Right lung (tissue), 10 donors: ENCODE measurements around the gene TMEM171. TPM values are rescaled to one million over a fixed set of nuclear protein-coding genes. Genes with fewer than 3 reads are reported as not detected.
A peak's percentile ranks its signal among the peaks of the same experiment; 100 is the strongest.

Source experiments
- DNase-seq, 2 donors: peaks; one replicate each; pipeline ENCODE4 v3.0.0-alpha.2; 2013
- long read RNA-seq, 8 donors: transcript quantifications; one replicate each; lab custom pipeline, GENCODE V29; 2026
- polyA plus RNA-seq, 5 donors: library from polyadenylated mRNA; unstranded; fragments of 120-200 nt; gene quantifications; one replicate each; pipeline versions ENCODE4 v1.2.1 to v1.2.3, GENCODE V29; 2013; ENCODE audit warnings: inconsistent platforms in 1 of 5, low replicate concordance in 1 of 5; ENCODE audit not compliant: insufficient read length in 5 of 5, insufficient read depth in 1 of 5

TMEM171 gene, protein sequence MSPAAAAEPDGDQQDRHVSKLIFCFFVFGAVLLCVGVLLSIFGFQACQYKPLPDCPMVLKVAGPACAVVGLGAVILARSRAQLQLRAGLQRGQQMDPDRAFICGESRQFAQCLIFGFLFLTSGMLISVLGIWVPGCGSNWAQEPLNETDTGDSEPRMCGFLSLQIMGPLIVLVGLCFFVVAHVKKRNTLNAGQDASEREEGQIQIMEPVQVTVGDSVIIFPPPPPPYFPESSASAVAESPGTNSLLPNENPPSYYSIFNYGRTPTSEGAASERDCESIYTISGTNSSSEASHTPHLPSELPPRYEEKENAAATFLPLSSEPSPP
- polyA plus RNA-seq, result under 1 TPM in 3 of 5 donors, not detected in 2; 0.12 to 0.14 (median 0.12) TPM
- long read RNA-seq, donor 1, result 0 reads
- long read RNA-seq, donor 2, result 0 reads
- long read RNA-seq, donor 3, result 0 reads
- long read RNA-seq, donor 4, result 0 reads
- long read RNA-seq, donor 5, result 0 reads
- long read RNA-seq, donor 6, result 0 reads
- long read RNA-seq, donor 7, result 0 reads
- long read RNA-seq, donor 8, result 0 reads

DNA sequence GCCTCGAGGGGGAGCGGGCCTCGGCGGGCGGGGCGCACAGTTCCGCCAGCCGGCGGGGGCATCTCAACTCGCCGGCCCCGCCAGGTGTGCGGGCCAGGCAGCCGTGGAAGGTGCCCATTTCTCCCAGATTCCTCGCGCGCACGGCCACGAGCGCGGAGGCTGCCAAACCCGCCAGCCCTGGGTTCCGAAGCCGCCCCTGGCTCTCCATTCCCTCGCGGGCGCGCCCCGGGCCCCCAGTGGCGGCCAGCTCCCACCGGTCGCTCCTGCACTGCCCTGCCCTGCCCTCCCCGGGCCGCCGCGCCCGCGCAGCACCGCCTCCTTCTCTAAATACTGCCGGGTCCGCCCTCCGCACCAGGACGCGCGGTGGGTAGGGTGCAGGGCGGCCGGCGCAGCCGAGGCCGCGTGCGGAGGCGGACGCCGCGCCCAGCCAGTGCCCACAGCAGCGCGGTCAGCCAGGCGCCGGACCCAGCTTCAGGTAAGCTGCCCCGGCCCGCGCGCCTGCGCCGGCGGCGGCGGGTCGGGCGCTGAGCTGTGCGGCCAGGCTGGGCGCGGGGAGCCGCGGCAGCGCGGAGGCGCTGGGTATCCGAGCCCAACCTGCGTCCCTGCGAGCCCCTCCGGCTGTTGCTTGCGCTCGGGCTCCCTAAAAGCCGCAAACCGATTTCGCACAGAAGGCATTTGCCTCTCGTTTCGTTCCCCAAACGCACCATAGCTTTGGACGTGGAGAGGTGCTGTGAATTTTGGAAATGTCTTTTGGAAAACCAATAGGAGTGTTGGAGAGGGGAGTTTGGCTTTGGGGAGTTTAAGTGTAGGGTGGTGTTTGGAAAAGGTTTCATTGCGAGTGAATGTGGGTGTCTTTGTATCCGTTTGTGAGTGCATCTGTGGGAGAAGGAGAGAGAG lies at the start of gene TMEM171:
TSS of gene TMEM171 (plus strand) at position 354 of the 897 bp plus-strand sequence. CDS start 2,799 bp downstream, outside the sequence.
- peak; percentile 11 for DNase-seq

DNA sequence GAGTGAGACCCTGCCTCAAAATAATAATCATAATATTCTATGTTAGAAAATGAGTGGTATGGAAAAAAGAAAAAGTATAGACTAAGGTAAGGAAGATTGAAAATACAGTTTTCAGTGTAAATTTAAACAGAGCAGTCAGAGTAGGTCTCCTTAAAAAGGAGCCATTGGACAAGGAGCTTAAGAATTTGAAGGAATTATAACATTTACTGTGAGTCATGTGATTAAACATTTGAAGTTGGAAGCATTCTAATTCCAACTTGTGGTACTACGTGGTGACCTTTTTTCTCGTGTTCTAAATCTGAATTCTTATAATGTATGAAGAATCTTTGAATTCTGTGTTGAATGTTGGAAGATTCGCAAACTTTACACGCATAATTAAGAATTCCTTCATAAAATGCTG lies 39.3 kb upstream of the TMEM171 start:
- no peak for DNase-seq

DNA sequence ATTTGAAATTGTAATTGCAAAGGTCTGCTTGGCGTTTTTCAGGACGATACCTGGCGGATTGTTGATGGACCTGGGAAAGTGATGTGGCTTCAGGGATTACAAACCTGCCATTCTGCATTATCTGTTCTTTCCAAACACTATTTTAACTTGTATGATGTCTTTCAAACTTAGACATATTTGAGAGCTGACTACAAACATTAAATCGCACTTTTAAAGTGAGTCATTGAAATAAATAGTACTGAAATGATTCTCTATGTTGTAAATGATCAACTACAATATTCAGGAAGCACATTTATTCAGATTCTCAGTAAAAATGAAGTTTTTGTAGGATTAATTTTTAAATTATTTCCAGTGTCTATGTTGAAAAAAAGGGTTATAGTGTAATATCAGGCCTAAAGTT lies 32.3 kb upstream of the TMEM171 start:
- DNase-seq, result no peak

DNA sequence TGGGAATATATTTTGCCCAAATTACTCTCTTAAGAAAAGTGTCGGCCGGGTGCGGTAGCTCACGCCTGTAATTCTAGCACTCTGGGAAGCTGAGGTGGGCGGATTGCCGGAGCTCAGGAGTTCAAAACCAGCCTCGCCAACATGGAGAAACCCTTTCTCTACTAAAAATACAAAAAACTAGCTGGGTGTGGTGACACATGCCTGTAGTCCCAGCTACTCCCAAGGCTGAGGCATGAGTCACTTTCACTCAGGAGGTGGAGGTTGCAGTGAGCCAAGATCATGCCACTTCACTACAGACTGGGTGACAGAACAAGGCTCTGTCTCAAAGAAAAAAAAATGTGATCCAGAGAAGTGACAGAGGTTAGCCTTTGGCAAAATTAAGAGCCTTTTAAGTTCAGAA lies 26.4 kb upstream of the TMEM171 start:
- no peak for DNase-seq

DNA sequence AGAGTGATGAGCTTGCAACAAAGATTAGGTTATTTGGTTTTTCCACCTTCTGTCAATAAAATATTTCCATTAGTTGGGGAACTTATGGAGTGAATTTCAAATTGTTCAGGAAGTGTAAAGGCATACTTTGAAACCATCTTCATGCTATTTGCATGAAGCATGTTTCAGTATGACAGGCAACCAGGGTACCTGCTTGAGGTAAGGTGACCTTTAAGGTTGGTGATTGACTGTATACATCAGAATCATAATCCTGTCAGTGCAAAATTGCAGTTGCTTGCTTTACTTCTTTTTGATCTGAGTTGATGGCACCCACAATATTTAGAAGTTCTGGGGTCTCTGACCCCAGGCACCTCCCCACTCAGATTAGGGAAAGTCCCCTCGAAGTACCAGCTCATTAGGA lies 26.0 kb upstream of the TMEM171 start:
- DNase-seq, result no peak

DNA sequence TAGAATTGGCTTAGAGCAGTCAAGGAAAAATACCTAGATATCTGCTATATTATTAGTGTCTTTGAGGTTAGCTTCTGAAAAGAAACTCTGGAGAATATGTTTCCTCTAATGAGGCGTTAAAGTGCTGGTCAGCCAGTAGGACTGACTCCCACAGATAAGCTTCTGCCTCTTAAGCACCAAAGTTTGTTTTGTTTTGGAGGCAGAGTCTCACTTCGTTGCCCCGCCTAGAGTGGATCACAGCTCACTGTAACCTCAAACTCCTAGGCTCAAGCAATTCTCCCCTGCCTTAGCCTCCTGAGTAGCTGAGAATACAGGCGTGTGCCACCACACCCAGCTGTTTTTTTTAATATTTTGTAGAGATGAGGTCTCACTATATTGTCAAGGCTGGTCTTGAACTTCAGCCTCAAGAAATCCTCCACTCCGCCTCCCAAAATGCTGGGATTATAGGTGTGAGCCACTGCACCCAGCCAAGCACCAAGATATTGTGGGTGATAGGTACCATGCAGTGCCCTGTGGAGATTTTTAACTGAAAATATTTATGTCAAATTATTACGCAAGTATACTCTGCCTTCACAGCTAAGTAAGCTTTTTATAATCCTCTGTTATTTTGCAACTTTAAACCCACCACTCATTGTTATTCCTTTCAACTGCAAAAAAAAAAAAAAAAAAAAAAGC lies 24.7 kb upstream of the TMEM171 start:
- DNase-seq, result no peak

DNA sequence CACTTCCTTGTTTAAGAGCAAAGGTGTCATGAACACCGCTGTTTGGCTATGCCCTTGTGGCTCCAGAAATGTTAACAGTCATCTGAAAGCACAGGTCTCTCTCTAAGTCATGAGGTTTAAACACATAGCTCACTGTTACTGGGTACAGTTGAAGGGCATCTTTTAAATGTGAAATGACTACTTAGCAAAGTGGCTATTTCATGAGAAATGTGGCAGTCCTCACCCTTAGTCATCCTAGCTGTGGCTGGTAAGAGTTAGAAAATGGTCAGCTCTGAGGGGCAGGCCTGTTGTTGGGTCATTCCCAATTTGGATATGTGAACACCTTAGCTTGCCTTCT lies 24.2 kb upstream of the TMEM171 start:
- no peak for DNase-seq

DNA sequence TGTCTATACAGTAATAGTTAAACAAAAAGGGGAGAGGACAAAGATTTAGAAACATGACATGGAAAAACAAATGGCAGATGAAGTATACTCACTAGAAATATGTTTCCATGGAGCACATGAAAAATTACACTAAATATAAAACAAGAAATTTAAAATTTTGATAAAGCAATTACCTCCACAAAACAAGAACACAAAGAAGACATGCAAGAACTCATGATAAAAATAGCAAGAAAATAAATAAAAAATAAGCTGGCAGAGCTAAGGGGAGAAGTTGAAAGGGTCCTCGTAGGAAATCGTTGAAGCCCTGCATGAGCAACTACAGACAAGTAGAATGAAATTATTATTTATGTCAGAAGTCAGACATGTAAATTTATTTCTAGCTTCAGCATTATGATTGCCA lies 22.6 kb upstream of the TMEM171 start:
- DNase-seq, result no peak

DNA sequence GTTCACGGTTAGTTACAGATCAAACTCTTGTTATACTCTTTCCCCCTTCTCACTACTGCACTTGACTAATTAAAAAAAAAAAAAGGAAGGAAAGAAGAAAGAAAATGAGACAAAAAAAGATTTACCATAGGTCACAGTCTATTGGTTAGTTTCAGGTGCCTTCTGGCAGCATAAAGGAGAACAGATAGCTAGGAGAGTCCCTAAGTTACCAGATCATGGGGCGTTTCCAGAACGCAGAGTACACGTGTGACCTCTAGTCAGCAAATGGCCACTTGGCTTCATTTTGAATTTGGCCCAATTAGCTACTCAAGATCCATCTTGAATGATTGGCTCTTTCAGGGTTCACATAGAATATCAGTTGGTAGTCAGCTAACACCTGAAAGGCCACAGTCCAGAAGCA lies 20.3 kb upstream of the TMEM171 start:
- DNase-seq, result no peak

DNA sequence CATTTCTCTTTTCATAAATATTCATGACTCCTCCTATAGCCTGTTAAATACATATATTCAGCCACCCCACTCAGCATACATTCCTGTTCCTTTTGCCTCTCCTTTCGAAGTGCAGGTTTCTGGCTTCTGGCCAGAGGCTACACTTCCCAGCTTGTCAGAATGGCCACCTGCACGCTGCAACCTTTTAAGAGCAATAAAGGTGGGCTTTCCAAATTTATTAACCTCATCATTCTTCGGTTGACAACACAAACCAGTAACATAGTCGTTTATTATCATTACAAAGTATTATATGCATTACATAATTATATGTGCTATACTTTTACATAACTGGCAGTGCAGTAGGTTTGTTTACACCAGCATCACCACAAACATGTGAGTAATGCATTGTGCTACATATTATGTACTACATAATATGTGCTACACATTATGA lies 16.5 kb upstream of the TMEM171 start:
- DNase-seq, result no peak

DNA sequence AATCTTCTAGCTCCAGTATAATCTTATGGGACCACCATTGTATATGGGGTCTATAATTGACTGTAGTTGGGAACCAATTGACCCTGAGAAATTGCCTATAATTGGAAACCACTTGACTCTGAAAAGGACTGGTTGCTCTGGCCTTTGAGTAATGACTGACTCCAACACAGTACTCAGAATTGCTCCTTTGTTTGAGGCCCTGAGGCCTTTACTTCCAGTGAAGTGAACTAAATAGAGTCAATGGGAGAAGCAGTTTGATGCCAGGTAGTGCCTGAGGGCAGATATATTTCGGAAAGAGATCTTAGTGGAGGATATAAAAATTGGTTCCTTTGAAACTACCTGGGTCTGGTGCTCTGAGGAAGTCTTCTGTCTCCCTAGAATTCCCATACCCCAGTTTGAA lies 16.0 kb upstream of the TMEM171 start:
- DNase-seq, result no peak

DNA sequence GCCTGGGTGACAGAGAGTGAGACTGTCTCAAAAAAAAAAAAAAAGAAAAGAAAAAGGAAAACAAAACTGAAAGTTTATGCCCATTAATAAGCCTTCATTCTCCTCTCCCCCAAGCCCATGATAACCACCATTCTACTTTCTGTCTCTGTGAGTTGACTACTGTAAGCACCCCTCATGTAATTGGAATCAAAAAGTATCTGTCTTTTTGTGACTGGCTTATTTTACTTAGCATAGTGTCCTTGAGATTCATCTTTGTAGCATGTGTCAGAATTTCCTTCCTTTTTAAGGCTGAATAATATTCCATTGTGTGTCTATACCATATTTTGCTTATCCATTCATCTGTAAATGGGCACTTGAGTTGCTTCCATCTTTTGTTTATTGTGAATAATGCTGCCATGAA lies 14.0 kb upstream of the TMEM171 start:
- no peak for DNase-seq

DNA sequence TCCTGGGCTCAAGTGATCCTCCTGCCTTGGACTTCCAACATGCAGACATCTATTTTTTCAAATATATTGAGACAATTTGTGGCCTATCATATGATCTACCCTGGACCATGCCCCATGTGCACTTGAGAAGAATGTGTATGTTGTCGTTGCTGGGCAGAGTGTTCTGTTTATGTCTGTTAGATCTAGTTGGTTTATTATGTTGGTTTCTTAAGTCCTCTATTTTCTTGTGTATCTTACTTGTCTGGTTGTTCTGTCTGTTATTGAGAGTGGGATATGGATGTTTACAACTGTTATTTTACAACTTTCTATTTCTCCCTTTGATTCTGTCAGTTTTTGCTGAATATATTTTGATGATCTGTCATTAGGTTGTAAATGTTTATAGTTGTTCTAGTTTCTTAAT lies 10.2 kb upstream of the TMEM171 start:
- DNase-seq, result no peak

DNA sequence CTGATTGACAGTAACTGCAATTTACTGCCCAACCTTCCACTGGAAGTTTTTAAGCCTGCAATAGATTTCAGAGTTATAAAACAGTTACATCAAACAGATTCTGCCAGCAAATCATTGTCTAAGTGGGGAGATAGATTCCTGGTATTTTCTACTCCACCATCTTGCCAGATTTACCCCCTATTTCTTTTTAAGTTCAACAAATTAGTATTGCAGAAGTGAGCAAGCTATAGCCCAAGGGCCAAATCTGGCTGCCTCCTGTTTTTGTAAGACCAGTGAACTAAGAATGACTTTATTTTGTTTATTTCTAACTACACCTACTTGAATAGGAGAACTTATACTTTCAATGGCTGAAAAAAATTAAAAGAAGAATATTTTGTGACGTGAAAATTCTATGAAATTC lies 8.8 kb upstream of the TMEM171 start:
- DNase-seq, result no peak

DNA sequence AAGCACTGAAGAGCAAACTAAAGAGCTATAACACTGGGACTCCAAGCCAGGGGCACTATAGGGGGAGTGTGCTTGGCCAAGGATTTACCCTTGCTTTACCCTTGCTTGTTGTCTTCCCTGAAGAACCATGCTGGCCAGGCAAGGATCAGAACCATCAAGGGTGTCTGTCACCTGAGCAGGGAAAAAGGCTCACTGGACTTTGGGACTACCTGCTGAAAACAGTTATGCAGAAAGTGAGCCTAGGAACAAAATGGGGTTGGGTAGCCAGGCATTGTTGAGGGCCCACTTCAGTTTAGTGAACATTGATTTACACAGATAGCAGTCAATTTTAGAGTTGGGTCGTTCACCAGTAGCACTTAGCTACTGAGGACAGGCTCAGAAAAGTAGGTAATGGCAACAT lies 8.0 kb upstream of the TMEM171 start:
- DNase-seq, result no peak

DNA sequence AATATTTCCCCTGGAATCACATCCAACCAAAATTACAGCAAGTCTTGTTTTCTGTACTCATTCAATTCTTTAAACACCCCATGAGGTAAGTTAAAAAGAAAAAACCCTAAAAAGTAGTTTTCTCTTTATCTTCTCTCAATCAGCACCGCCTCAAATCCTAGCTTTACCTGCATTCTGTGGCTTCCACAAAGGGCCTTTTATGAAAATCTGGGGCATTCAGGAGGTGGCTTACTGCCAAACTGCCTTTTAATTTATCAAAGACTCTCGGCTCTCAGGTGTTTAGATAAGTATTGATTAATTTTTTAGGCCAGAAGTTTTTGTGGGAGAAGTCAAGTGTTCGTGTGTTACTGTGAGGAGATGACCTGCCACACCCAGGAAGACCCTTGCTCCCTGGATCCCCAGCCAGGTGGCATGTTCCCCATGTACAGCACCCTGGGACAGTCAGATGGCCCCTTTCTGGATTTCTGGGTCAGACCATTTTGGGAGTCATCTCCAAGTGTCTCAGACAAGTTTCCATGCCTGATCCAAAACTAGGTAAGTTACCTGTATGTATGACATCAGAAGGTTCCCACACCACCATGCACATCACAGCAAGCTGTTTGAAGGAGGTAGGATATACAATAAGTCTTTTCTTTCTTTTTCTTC lies 6.2 kb upstream of the TMEM171 start:
- DNase-seq, result no peak

DNA sequence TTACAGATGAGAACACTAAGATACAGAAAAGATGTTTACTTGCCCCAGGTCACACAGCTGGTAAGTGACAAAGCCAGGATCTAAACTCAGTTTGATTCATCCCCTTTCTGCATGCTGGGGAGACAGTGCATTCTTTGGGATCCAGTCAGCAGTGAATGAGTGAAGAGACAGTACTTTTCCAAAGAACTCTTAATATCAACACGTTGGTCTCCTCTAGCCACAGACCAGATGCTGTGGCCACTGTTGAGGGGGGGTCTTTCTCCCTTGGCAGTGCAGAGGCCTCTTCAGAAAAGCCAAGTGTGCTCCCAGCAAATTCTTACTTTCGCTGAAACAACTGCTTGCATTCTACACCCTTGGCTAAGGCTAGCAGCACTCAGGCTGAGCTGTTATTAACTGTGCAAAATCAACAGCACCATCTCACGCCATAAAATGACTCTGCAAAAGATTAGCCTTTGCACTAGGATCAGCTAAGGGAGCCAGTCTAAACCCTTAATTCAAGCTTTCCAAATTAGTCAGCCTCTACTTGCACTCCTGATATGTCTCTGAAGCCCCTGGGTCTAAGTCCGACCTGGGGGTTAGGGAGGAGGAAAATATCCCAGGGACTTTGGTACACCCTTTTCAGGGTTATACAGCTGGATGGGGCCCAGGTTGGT lies 4.8 kb upstream of the TMEM171 start:
- no peak for DNase-seq

DNA sequence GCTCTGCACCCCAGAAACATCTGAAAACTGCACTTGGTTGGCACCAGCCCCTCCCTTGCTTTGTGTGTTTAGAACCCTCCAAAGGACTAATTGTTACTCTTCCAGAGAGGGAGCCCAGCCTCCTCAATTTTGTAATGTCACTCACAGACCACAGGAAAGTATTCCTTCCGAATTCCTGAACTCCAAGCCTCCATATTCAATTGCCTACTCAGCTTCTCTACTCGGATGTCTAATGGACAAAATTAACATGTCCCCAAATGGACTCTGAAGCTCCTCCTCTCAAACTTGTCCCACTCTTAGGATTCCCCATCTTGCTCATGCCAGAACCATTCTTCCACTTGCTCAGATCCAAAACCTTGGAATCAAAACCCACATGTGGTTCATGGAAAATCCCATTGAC lies 3.9 kb upstream of the TMEM171 start:
- DNase-seq, result no peak

DNA sequence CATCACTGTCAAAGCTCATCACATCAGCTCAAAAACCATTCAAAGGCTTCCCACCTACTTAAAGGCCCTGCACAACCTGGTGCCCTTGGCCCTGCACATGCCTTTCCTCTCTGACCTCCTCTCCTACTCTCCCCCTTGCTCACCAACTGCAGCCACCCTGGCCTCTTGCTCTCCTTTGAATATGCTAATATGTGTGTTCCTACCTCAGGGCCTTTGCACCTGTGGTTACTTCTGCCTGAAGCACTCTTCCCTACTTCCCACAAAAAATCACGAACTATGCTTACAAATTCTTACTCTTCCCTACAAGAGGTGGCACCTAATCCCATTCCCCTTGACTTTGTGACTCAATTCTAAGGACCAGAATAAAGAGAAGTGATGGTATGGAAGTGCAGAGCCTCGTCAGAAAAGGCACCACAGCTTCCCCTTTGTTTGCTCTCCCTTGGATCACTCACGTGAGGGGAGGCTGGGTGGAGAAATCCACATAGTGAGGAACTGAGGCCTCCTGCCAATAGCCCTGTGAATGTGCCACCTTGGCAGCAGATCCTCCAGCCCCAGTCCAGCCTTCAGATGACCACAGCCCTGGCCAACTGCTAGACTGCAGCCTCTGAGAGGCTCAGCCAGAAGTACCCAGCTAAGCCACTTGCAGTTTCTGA lies 3.2 kb upstream of the TMEM171 start:
- no peak for DNase-seq

DNA sequence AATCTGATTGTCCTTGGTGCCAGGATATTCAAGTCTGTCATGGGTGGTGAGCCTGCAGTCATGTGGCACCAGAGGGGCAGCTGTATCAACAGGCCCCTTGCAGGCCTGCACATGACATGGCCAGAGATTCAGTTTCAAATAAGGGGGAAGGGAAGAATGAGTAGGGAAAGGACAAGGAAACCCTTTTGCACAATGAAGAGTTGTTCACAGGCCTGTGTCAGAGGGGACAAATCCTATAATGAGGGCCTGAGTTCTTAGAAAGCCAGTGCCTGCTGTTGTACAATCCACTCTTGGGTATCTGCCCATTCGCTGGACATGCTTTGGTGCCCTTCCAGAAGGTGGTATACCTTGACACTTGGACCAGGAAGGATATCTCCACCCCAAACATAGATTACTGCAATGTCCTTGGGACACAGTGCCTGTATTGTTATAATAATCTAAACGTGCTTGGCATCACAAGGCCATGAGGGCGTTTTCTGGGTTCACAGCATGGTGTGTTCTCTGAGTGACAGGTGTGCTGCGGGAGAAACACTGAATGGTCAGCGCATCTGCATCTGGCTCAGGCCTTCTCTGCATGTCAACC lies 1.9 kb upstream of the TMEM171 start:
- DNase-seq, result no peak
